ENCODE measurements around the gene PA2G4.
A peak's percentile ranks its signal among the peaks of the same experiment; 100 is the strongest.

- peak; percentile 65; the same call in 1 of the 2 replicates for TF ChIP-seq POLR2A (IDR thresholded peaks at IDR 0.05; ENCODE audit: low read depth, low read length)
- TF ChIP-seq TAF1 (IDR thresholded peaks at IDR 0.05; ENCODE audit: borderline replicate concordance, low read depth, low read length): peak; percentile 42; the same call in 1 of the 2 replicates
These were observed 25.0 kb downstream of the PA2G4 start for GRCh38 chr12:56129206-56129941.

Data from GM12892 (cell line).